CD4-positive, alpha-beta T cell treated with Interleukin-17A for 4 hours (primary cell): ENCODE results near the gene ZKSCAN3.
"Not testable (repeated sequence)": the region's sequence is repeated elsewhere in the genome, so short reads cannot be mapped to it uniquely, and the experiment has no call there.

Source experiments
- DNase-seq: peaks from one replicate; pipeline ENCODE4 v3.0.0-alpha.2; 2020; ENCODE audit warnings: mixed read lengths

The ZKSCAN3 gene

GRCh38 chr6:28343898-28344677 lies 5.7 kb upstream of the ZKSCAN3 start:
- no peak for DNase-seq

- no peak for DNase-seq
These were observed 4.5 kb upstream of the ZKSCAN3 start for GRCh38 chr6:28345201-28345600.

- no peak for DNase-seq
These were observed 2.6 kb upstream of the ZKSCAN3 start for GRCh38 chr6:28347119-28347518.

- DNase-seq: no peak
These were observed 329 bp upstream of the ZKSCAN3 start for GRCh38 chr6:28349344-28349891.

GRCh38 chr6:28351087-28351486 lies 1.3 kb downstream of the ZKSCAN3 start:
- DNase-seq: no peak

- DNase-seq: no peak
These were observed 1.8 kb downstream of the ZKSCAN3 start for GRCh38 chr6:28351493-28351925.

- no peak for DNase-seq
These were observed 3.6 kb downstream of the ZKSCAN3 start for GRCh38 chr6:28353356-28353755.

- DNase-seq: no peak
These were observed 4.4 kb downstream of the ZKSCAN3 start for GRCh38 chr6:28353981-28354676.

GRCh38 chr6:28354688-28355554 lies 5.2 kb downstream of the ZKSCAN3 start:
- no peak for DNase-seq

GRCh38 chr6:28355743-28356665 lies 6.3 kb downstream of the ZKSCAN3 start:
- DNase-seq: peak; percentile 68

- no peak for DNase-seq
These were observed 6.9 kb downstream of the ZKSCAN3 start for GRCh38 chr6:28356666-28357020.

GRCh38 chr6:28357036-28357435 lies 7.3 kb downstream of the ZKSCAN3 start:
- DNase-seq: no peak

GRCh38 chr6:28359562-28359961 lies 9.8 kb downstream of the ZKSCAN3 start:
- DNase-seq: not testable (repeated sequence)

GRCh38 chr6:28360961-28361360 lies 11.2 kb downstream of the ZKSCAN3 start:
- DNase-seq: no peak

- not testable (repeated sequence) for DNase-seq
These were observed 15.8 kb downstream of the ZKSCAN3 start for GRCh38 chr6:28365590-28365989.

- no peak for DNase-seq
These were observed 18.8 kb downstream of the ZKSCAN3 start for GRCh38 chr6:28368522-28368921.

GRCh38 chr6:28369463-28369862 lies 19.7 kb downstream of the ZKSCAN3 start:
- no peak for DNase-seq

GRCh38 chr6:28370440-28370839 lies 20.7 kb downstream of the ZKSCAN3 start:
- no peak for DNase-seq

GRCh38 chr6:28371280-28371679 lies 21.5 kb downstream of the ZKSCAN3 start:
- DNase-seq: no peak

GRCh38 chr6:28371706-28372451 lies 22.1 kb downstream of the ZKSCAN3 start:
- no peak for DNase-seq

GRCh38 chr6:28373925-28374324 lies 24.2 kb downstream of the ZKSCAN3 start:
- no peak for DNase-seq
